PFSK-1 (cell line): ENCODE measurements around the gene RHBG.

Experiments
- FOXP2 ChIP-seq: optimal IDR thresholded peaks from 2 replicates; pipeline ENCODE3; 2011; ENCODE audit warnings: borderline replicate concordance, control low read depth, inconsistent platforms; ENCODE audit not compliant: insufficient read depth; ENCODE audit errors: extremely low read length, extremely low read depth
- POLR2AphosphoS5 ChIP-seq: IDR thresholded peaks from 2 replicates; pipeline ENCODE4 v1.6.1; 2012; ENCODE audit warnings: low read depth, mild to moderate bottlenecking, control low read depth, low read length, moderate library complexity
- SIN3A ChIP-seq: IDR thresholded peaks from 2 replicates; pipeline ENCODE4 v1.6.1; 2012; ENCODE audit warnings: mild to moderate bottlenecking, low read length, moderate library complexity, borderline replicate concordance; ENCODE audit not compliant: insufficient read depth
- TAF1 ChIP-seq: IDR thresholded peaks from 2 replicates; pipeline ENCODE4 v1.6.1; 2012; ENCODE audit warnings: low read length, control low read depth, borderline replicate concordance; ENCODE audit not compliant: insufficient read depth
- TF ChIP-seq, protein P1 (sequence below), 2 experiments: IDR thresholded peaks; 2 replicates each; pipeline versions ENCODE4 v1.6.1 to v1.8.0; 2011 to 2012; ENCODE audit warnings: low read depth in 2 of 2, low read length in 2 of 2, control low read depth in 1 of 2, inconsistent platforms in 1 of 2, mild to moderate bottlenecking in 1 of 2, moderate library complexity in 1 of 2; ENCODE audit not compliant: insufficient read depth in 1 of 2

The RHBG gene

DNA sequence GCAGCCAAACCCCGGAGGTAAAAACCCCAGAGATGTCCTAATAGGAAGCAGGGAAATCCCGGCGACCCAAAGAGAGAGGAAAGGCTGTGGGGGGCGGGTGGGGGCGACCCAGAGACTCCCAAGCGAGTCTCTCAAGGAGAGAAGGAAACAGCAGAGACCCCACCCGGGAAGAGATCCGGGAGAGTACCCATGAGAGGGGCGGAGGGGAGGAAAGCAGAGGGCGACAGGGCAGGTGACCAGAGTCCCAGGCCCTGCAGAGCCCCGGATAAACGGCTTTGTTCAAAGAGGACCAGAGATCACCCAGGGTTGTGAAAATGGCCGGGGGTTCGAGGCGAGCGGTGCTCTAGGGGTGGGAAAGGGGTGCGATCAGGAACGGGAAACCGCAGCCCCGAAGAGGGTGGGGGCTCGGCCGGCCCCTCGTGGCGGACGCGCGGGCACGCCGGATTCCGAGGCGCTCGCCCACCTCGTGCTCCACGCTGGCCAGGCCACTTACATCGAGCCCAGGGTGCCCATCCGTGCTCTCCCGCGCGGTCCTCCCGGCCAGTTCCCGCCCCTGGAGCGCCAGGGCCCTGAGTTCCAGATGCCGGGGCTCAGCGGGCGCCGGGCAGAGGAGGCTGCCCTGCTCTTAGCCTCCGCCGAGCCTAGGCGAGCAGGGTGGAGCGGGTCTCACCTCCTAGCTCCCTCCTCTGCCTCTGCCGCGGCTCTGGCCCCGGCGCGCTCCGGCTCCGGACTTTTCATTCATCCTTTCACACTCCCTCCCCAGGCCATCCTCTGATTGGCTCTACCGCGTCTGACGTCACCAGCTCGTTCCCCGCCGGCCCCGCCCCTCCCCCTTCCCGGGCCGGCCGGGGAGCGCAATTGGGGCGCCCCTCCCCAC is 52.3 kb downstream of the RHBG start:
- TF ChIP-seq FOXP2 = no peak
- no peak for TF ChIP-seq TAF1
- TF ChIP-seq, protein P1, sequence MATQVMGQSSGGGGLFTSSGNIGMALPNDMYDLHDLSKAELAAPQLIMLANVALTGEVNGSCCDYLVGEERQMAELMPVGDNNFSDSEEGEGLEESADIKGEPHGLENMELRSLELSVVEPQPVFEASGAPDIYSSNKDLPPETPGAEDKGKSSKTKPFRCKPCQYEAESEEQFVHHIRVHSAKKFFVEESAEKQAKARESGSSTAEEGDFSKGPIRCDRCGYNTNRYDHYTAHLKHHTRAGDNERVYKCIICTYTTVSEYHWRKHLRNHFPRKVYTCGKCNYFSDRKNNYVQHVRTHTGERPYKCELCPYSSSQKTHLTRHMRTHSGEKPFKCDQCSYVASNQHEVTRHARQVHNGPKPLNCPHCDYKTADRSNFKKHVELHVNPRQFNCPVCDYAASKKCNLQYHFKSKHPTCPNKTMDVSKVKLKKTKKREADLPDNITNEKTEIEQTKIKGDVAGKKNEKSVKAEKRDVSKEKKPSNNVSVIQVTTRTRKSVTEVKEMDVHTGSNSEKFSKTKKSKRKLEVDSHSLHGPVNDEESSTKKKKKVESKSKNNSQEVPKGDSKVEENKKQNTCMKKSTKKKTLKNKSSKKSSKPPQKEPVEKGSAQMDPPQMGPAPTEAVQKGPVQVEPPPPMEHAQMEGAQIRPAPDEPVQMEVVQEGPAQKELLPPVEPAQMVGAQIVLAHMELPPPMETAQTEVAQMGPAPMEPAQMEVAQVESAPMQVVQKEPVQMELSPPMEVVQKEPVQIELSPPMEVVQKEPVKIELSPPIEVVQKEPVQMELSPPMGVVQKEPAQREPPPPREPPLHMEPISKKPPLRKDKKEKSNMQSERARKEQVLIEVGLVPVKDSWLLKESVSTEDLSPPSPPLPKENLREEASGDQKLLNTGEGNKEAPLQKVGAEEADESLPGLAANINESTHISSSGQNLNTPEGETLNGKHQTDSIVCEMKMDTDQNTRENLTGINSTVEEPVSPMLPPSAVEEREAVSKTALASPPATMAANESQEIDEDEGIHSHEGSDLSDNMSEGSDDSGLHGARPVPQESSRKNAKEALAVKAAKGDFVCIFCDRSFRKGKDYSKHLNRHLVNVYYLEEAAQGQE (IDR thresholded peaks at IDR 0.05; ENCODE audit: insufficient read depth in 1 of 2, low read depth in 2 of 2, low read length in 2 of 2) = no peak
- TF ChIP-seq SIN3A = no peak
- TF ChIP-seq POLR2AphosphoS5 = no peak

GRCh38 chr1:156421939-156422601 is 53.1 kb downstream of the RHBG start:
- TF ChIP-seq POLR2AphosphoS5 = no peak
- no peak for TF ChIP-seq SIN3A
- TF ChIP-seq, protein P1 (IDR thresholded peaks at IDR 0.05; ENCODE audit: insufficient read depth in 1 of 2, low read depth in 2 of 2, low read length in 2 of 2) = no peak
- TF ChIP-seq FOXP2 = no peak
- no peak for TF ChIP-seq TAF1

DNA sequence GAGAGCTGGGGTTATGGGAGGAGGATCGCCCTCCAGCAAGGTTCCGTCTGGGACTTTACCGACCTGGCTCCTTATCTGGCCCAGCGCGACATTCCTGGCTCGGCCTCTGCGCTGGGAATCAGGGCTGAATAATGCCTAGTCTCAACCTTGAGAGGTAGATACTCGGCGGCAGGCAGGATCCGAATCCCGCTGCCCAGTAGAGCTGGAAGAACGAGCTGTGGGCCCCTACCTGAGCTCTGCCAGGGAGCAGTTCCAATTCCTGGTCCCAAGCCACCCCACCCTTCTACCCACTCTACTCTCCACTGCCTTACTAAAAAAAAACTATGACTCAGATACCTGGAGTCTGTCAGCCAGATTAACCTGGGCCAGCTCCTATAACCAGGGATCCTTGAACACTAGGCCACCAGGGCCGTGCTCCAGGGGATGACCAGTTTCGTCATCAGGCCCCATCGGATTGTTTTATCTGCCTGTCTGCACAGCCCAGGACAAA is 53.6 kb downstream of the RHBG start:
- TF ChIP-seq FOXP2 (no peak), SIN3A (no peak), POLR2AphosphoS5 (no peak), TAF1 (no peak)
- TF ChIP-seq, protein P1 (IDR thresholded peaks at IDR 0.05; ENCODE audit: insufficient read depth in 1 of 2, low read depth in 2 of 2, low read length in 2 of 2) = no peak

DNA sequence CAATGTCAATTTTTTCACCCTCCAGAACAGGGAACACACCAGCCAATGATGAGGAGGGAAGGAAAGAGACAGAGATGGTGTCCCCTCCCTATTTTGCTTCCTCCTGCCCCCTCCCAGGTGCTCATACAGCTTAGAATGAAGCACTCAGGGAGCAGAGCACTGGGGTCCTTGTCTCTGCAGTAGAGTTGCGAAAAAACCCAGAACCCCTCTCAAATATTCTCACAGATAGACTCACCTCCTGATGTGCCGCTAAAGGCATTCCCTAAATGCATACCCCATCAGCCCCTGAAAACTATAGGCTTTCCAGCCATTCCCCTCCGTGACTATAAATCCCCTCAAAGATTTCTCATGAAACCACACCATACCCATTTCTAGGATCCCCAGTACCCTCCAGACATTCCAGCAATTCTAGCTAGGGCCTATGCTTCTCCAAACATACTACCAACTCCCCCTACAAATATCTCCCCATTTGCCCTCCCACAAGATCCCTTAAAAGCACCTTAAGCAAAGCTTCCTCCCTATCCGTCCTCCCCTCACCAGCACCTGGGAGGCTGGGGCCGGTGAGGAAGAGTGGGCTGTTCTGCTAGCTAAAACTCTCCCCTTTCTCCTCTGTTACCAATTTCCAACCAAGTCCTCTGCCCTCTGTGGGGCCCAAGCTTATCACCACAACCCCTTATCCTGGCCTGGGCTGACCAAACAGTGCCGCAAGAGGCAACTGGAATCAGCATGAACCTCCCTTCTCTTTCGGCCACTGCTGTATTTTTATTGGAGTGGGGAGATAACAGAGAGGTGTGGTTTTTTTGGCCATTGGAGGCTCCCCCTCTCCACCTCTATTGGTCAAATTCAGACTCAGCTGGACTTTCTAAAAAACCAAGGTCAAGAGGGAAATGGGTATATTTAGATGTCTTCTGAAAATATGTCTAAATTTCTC is 54.7 kb downstream of the RHBG start:
- TF ChIP-seq FOXP2 = no peak
- TF ChIP-seq TAF1 = no peak
- TF ChIP-seq POLR2AphosphoS5 = no peak
- TF ChIP-seq, protein P1 (IDR thresholded peaks at IDR 0.05; ENCODE audit: insufficient read depth in 1 of 2, low read depth in 2 of 2, low read length in 2 of 2) = no peak
- TF ChIP-seq SIN3A = no peak
